Tibial nerve (tissue), 4 donors: ENCODE results near the gene KIF5C. TPM values are rescaled to one million over a fixed set of nuclear protein-coding genes. Genes with fewer than 3 reads are reported as not detected.

Source experiments
- DNase-seq, 2 donors: peaks; one replicate each; pipeline ENCODE4 v3.0.0-alpha.2; 2019; ENCODE audit warnings: low spot score in 2 of 2
- H3K27ac ChIP-seq, 4 donors: fragments of 200-600 bp; sonication (generic) in 3 of 4; one replicate each; pipeline ENCODE4 v1.5.1; 2017 to 2019; ENCODE audit warnings: mild to moderate bottlenecking in 1 of 4
- H3K27me3 ChIP-seq, 2 donors: fragments of 200-600 bp; sonication (generic) in 1 of 2; one replicate each; pipeline versions ENCODE4 v1.5.1 to v1.6.0; 2017 to 2019
- H3K36me3 ChIP-seq, 3 donors: fragments of 200-600 bp; sonication (generic); one replicate each; pipeline ENCODE4 v1.5.1; 2018 to 2019
- H3K4me1 ChIP-seq, 4 donors: fragments of 200-600 bp; sonication (generic) in 3 of 4; one replicate each; pipeline ENCODE4 v1.5.1; 2017 to 2019
- H3K4me3 ChIP-seq, 4 donors: fragments of 200-600 bp; sonication (generic) in 3 of 4; one replicate each; pipeline ENCODE4 v1.5.1; 2017 to 2019; ENCODE audit warnings: mild to moderate bottlenecking in 1 of 4, moderate library complexity in 1 of 4
- H3K9me3 ChIP-seq, 4 donors: fragments of 200-600 bp; sonication (generic) in 3 of 4; one replicate each; pipeline ENCODE4 v1.5.1; 2017 to 2019
- EP300 ChIP-seq, 2 donors: sonication (generic); formaldehyde crosslinking; IDR thresholded peaks; one replicate each; pipeline ENCODE4 v1.6.1; 2017; ENCODE audit warnings: antibody characterized with exemption in 2 of 2, mild to moderate bottlenecking in 1 of 2
- POLR2A ChIP-seq, 2 donors: fragments of 450-650 bp; IDR thresholded peaks; one replicate each; pipeline ENCODE4 v1.6.1; 2017; ENCODE audit warnings: antibody characterized with exemption in 2 of 2, mild to moderate bottlenecking in 2 of 2, moderate library complexity in 2 of 2
- WGBS, 2 donors: methylation state at CpG; one replicate each; pipeline ENCODE4 v1.1.5; 2018; 5-methylcytosine and 5-hydroxymethylcytosine counted together
- total RNA-seq, 4 donors: library from RNA; depleted of rRNA; stranded (reverse); fragments of >200 nt; gene quantifications; one replicate each; pipeline ENCODE4 v1.1.0, GENCODE V29; 2016
- TF ChIP-seq, protein P1 (sequence below), 5 experiments: fragments of 200-600 bp in 3 of 5; fragments of 450-650 bp in 2 of 5; sonication (generic) in 3 of 5; IDR thresholded peaks; one replicate each; pipeline ENCODE4 v1.5.1; 2016 to 2019; ENCODE audit warnings: antibody characterized with exemption in 5 of 5, mild to moderate bottlenecking in 3 of 5, moderate library complexity in 2 of 5

Gene KIF5C
- total RNA-seq, 4 donors from 2014 or later: 10.8 to 47.9 (median 23.6) TPM

DNA sequence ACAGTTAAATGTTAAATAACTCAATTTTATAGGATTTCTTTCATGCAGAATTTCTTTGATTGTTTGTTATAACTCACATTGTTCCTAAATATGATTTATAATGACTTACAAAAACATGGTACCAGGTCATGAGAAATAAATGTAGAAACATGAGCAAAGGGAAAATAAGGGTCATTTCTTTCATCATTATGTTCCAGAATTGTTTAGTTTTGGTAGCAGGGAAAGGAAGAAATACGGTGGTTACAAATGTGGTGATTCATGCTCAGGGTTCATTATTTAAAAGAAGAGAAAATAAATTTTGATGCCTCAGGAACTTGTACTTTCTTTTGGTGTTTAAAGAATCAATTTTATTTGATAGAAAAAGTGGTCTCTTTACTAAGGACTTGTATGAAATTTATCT is 167.9 kb downstream of the KIF5C start:
- Histone ChIP-seq H3K4me3 (no peak overlapping the region), H3K27ac (no peak overlapping the region), H3K36me3 (no peaks in the 10 kb centered on the region), H3K27me3 (peaks cover 0 to 24% of the 10 kb centered on the region in 2 donors), H3K4me1 (peaks cover 0 to 11% (median 3%) of the 10 kb centered on the region in 4 donors), H3K9me3 (peaks cover 0 to 33% (median 9%) of the 10 kb centered on the region in 4 donors)
- DNase-seq: no peak
- TF ChIP-seq EP300 (IDR thresholded peaks at IDR 0.05) (no peak), POLR2A (IDR thresholded peaks at IDR 0.05) (no peak)
- TF ChIP-seq, protein P1, sequence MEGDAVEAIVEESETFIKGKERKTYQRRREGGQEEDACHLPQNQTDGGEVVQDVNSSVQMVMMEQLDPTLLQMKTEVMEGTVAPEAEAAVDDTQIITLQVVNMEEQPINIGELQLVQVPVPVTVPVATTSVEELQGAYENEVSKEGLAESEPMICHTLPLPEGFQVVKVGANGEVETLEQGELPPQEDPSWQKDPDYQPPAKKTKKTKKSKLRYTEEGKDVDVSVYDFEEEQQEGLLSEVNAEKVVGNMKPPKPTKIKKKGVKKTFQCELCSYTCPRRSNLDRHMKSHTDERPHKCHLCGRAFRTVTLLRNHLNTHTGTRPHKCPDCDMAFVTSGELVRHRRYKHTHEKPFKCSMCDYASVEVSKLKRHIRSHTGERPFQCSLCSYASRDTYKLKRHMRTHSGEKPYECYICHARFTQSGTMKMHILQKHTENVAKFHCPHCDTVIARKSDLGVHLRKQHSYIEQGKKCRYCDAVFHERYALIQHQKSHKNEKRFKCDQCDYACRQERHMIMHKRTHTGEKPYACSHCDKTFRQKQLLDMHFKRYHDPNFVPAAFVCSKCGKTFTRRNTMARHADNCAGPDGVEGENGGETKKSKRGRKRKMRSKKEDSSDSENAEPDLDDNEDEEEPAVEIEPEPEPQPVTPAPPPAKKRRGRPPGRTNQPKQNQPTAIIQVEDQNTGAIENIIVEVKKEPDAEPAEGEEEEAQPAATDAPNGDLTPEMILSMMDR (IDR thresholded peaks at IDR 0.05): no peak
- WGBS, 2 donors: 56 to 58% methylated on average over 1 of the region's 1 CpG

DNA sequence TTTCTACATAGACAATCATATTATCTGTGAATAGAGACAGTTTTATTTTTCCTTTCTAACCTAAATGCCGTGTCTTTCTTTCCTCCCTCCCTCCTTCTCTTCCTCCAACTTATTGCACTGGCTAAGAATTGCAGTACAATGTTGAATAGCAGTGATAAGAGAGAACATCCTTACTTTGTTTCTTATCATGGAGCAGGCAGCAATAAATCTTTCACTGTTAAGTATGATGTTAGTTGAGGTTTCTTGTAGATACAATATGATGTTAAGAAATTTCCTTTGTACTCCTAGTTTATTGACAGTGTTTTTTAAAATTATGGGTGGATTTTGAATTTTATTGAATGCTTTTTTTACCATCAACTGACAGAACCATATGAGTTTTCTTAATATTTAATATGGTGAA is 169.5 kb downstream of the KIF5C start:
- no peak for DNase-seq
- H3K4me1 ChIP-seq: no peaks in the 10 kb centered on the region
- TF ChIP-seq, protein P1 (IDR thresholded peaks at IDR 0.05): no peak
- TF ChIP-seq EP300 (IDR thresholded peaks at IDR 0.05) (no peak), POLR2A (IDR thresholded peaks at IDR 0.05) (no peak)
- peaks cover 0 to 12% of the 10 kb centered on the region in 2 donors for H3K27me3 ChIP-seq
- H3K4me3 ChIP-seq: no peak overlapping the region
- 78 to 92% methylated on average over 1 of the region's 1 CpG for WGBS, 2 donors
- peaks cover 0 to 38% (median 10%) of the 10 kb centered on the region in 4 donors for H3K9me3 ChIP-seq
- no peaks in the 10 kb centered on the region for H3K36me3 ChIP-seq
- H3K27ac ChIP-seq: no peak overlapping the region

DNA sequence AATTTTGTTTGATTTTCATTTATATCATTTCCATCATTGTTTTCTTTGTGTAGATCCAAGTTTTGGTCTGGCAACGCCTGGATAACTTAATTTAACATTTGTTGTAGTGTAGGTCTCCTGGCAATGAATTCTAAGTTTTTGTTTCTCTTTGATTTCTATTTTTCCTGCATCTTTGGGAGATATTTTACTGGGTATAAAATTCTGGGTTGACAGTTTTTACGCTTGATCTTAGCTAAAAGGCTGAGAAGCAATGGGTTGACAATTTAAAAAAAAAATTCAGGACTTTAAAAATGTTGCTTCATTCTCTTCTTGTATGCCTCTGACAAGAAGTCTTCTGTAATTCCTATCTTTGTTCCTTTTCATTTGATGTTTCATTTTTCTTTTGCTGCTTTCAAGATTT is 172.1 kb downstream of the KIF5C start:
- Histone ChIP-seq H3K9me3 (peaks cover 0 to 38% (median 10%) of the 10 kb centered on the region in 4 donors), H3K27ac (no peak overlapping the region), H3K36me3 (no peaks in the 10 kb centered on the region), H3K4me3 (no peak overlapping the region), H3K4me1 (no peaks in the 10 kb centered on the region), H3K27me3 (no peaks in the 10 kb centered on the region)
- TF ChIP-seq, protein P1 (IDR thresholded peaks at IDR 0.05): no peak
- no peak for DNase-seq
- 88 to 91% methylated on average over 2 of the region's 2 CpGs for WGBS, 2 donors

DNA sequence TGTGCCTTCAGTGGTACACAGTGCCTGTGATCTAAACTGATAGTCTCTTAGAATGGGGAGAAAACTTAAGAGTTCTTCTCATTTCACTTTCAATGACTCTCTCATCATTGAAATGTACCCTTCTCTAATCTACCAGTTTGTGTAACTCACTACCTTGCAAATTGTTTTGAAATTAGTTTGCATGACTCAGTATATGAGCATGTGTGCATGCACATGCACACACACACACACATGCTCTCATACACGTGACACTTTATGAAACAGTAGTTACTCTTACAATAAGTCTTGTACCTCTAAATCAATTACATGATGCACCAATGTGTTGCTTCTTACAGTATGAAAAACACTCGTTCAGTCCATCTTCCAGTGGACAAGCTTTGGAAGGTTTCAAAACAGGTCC is 174.1 kb downstream of the KIF5C start:
- Histone ChIP-seq H3K9me3 (peaks cover 0 to 38% (median 9%) of the 10 kb centered on the region in 4 donors), H3K4me3 (no peak overlapping the region), H3K27ac (no peak overlapping the region), H3K36me3 (no peaks in the 10 kb centered on the region), H3K4me1 (no peaks in the 10 kb centered on the region), H3K27me3 (no peaks in the 10 kb centered on the region)
- 86 to 98% methylated on average over 2 of the region's 2 CpGs for WGBS, 2 donors
- no peak for DNase-seq
- no peak for TF ChIP-seq POLR2A (IDR thresholded peaks at IDR 0.05)
- TF ChIP-seq, protein P1 (IDR thresholded peaks at IDR 0.05): no peak
- TF ChIP-seq EP300 (IDR thresholded peaks at IDR 0.05): no peak

DNA sequence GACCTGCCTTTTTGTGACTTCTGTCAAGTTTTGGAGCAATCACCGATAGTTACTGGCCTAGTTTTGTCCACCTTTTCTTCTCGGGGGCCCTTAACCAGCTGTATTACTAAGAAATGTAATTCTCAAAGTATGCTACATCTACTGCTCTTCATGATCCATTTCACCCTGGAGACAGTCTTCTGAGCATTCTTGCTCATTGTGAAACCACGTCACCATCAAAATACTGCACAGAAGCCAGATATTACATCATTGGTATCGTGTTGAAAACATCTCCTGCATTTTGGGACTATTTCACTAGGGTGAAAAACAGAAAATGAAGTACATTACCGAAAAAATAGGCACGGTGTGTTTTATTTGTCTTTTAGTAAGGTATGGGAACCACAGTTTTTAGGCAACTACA is 175.2 kb downstream of the KIF5C start:
- Histone ChIP-seq H3K27ac (no peak overlapping the region), H3K36me3 (no peaks in the 10 kb centered on the region), H3K4me1 (no peaks in the 10 kb centered on the region), H3K4me3 (no peak overlapping the region), H3K9me3 (peaks cover 0 to 30% (median 9%) of the 10 kb centered on the region in 4 donors), H3K27me3 (no peaks in the 10 kb centered on the region)
- TF ChIP-seq POLR2A (IDR thresholded peaks at IDR 0.05) (no peak), EP300 (IDR thresholded peaks at IDR 0.05) (no peak)
- TF ChIP-seq, protein P1 (IDR thresholded peaks at IDR 0.05): no peak
- no peak for DNase-seq
- 58 to 63% methylated on average over 6 of the region's 6 CpGs for WGBS, 2 donors
